Measurements from ENCODE around the gene PDCD11.

PDCD11 gene

DNA sequence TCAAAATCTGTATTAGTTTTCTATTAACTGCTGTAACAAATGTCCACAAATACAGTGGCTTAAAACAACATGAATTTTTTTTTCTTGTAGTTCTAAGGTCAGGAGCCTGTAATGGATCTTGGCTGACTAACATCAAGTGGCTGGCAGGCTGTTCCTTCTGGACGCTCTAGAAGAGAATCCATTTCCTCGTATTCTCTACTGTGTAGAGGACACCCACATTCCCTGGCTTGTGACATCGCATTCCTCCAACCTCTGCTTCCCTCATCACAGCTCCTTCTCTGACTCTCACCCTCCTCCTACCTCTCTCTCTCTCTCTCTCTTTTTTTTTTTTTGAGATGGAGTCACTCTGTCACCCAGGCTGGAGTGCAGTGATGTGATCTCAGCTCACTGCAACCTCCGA lies 67.1 kb downstream of the PDCD11 start:
- Histone ChIP-seq H3K9me3 (replicated peaks; ENCODE audit: insufficient read depth, low read length) (no peaks in the 10 kb centered on the region), H3K4me3 (ENCODE audit: low read length) (no peak overlapping the region), H3K9ac (ENCODE audit: low read length) (no peak overlapping the region), H3K4me2 (ENCODE audit: low read depth, low read length) (no peak overlapping the region), H2AFZ (ENCODE audit: low read length) (no peak overlapping the region), H4K20me1 (ENCODE audit: insufficient read depth, low read length) (no peaks in the 10 kb centered on the region), H3K9me2 (replicated peaks; ENCODE audit: insufficient read depth, low read length) (no peaks in the 10 kb centered on the region), H3K79me2 (ENCODE audit: low read length) (no peaks in the 10 kb centered on the region), H3K27ac (ENCODE audit: low read length) (no peak overlapping the region), H3K4me1 (ENCODE audit: low read length) (peaks cover 10% of the 10 kb centered on the region), H3K27me3 (replicated peaks; ENCODE audit: insufficient read depth, low read length) (no peaks in the 10 kb centered on the region), H3K36me3 (replicated peaks; ENCODE audit: insufficient read depth, low read length) (no peaks in the 10 kb centered on the region), H3F3A (ENCODE audit: insufficient read depth, low read length) (no peaks in the 10 kb centered on the region)
- no peak for DNase-seq
- TF ChIP-seq EZH2phosphoT487 (IDR thresholded peaks at IDR 0.05; ENCODE audit: low read length): no peak
- no peak for TF ChIP-seq EZH2 (optimal IDR thresholded peaks at IDR 0.05; ENCODE audit: low read depth, low read length)
- no peak for TF ChIP-seq CTCF (IDR thresholded peaks at IDR 0.05; ENCODE audit: low read length)

DNA sequence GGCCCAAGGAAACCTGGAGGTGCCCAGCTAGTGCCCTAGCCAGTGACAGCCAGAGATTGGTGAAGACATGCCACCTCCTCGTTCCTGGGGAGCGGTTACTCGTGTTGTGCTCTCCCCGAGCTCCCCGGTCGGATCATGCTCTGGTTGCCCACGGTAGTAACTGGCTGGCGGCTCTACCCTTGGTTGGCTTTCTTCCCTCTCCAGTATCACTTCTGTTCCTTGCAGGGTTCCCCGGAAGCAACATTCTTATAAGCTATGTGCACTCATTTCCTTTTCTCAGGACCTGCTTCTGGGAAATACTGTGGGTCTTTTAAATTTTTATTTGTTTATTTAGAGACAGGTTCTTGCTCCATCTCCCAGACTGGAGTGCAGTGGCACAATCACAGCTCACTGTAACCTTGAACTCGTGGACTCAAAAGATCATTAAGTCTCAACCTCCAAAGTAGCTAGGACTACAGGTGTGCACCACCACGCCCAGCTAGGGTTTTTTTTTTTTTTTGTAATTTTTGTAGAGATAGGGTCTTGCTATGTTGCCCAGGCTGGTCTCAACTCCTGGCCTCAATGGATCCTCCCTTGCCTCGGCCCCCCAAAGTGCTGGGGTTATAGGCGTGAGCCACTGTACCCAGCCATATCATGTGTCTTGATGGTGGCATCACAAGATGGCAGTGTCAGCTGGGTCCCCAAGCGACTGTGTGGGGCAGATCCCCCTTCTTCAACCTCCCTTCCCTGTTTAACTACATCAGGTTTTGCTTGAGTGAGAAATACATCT lies 69.2 kb downstream of the PDCD11 start:
- Histone ChIP-seq H3K4me3 (ENCODE audit: low read length) (no peak overlapping the region), H3K9ac (ENCODE audit: low read length) (no peak overlapping the region), H3K4me1 (ENCODE audit: low read length) (peaks cover 3% of the 10 kb centered on the region), H3K36me3 (replicated peaks; ENCODE audit: insufficient read depth, low read length) (no peaks in the 10 kb centered on the region), H3K79me2 (ENCODE audit: low read length) (no peaks in the 10 kb centered on the region), H3K9me3 (replicated peaks; ENCODE audit: insufficient read depth, low read length) (no peaks in the 10 kb centered on the region), H3K27ac (ENCODE audit: low read length) (no peak overlapping the region), H3K9me2 (replicated peaks; ENCODE audit: insufficient read depth, low read length) (no peaks in the 10 kb centered on the region), H2AFZ (ENCODE audit: low read length) (no peak overlapping the region), H3F3A (ENCODE audit: insufficient read depth, low read length) (peaks cover 3% of the 10 kb centered on the region), H3K4me2 (ENCODE audit: low read depth, low read length) (no peak overlapping the region), H4K20me1 (ENCODE audit: insufficient read depth, low read length) (no peaks in the 10 kb centered on the region), H3K27me3 (replicated peaks; ENCODE audit: insufficient read depth, low read length) (no peaks in the 10 kb centered on the region)
- DNase-seq: no peak
- TF ChIP-seq CTCF (IDR thresholded peaks at IDR 0.05; ENCODE audit: low read length): no peak
- TF ChIP-seq EZH2 (optimal IDR thresholded peaks at IDR 0.05; ENCODE audit: low read depth, low read length): no peak
- TF ChIP-seq EZH2phosphoT487 (IDR thresholded peaks at IDR 0.05; ENCODE audit: low read length): no peak

DNA sequence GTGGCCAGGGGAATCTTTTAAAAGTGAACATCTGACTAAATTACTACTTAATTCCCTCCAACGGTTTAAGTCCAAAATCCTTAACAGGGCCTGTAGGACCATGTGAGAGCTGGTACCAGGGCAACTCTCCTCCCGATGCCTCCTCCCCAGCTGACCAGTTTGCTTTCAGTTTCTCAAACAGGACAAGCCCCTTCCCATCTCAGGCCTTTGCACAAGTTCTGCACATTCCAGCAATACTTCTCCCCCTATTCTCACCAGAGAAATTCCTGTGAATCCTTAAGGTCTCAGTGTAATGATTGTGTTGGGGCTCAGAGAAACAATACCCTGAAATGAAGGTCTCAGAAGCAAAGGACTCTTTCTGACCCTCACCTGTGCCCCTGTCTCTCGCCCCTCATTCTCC lies 70.3 kb downstream of the PDCD11 start:
- Histone ChIP-seq H3K9ac (ENCODE audit: low read length) (no peak overlapping the region), H3K4me3 (ENCODE audit: low read length) (no peak overlapping the region), H3K36me3 (replicated peaks; ENCODE audit: insufficient read depth, low read length) (no peaks in the 10 kb centered on the region), H3K79me2 (ENCODE audit: low read length) (no peaks in the 10 kb centered on the region), H3K9me2 (replicated peaks; ENCODE audit: insufficient read depth, low read length) (no peaks in the 10 kb centered on the region), H3K4me1 (ENCODE audit: low read length) (peaks cover 9% of the 10 kb centered on the region), H3F3A (ENCODE audit: insufficient read depth, low read length) (peaks cover 14% of the 10 kb centered on the region), H2AFZ (ENCODE audit: low read length) (no peak overlapping the region), H3K27ac (ENCODE audit: low read length) (no peak overlapping the region), H3K9me3 (replicated peaks; ENCODE audit: insufficient read depth, low read length) (no peaks in the 10 kb centered on the region), H3K4me2 (ENCODE audit: low read depth, low read length) (no peak overlapping the region), H3K27me3 (replicated peaks; ENCODE audit: insufficient read depth, low read length) (no peaks in the 10 kb centered on the region), H4K20me1 (ENCODE audit: insufficient read depth, low read length) (no peaks in the 10 kb centered on the region)
- no peak for TF ChIP-seq EZH2 (optimal IDR thresholded peaks at IDR 0.05; ENCODE audit: low read depth, low read length)
- TF ChIP-seq EZH2phosphoT487 (IDR thresholded peaks at IDR 0.05; ENCODE audit: low read length): no peak
- TF ChIP-seq CTCF (IDR thresholded peaks at IDR 0.05; ENCODE audit: low read length): no peak
- no peak for DNase-seq
